Endothelial cell (in vitro differentiated cells): ENCODE measurements around the gene MSLN. TPM values are rescaled to one million over a fixed set of nuclear protein-coding genes. Genes with fewer than 3 reads are reported as not detected.

Experiments
- DNase-seq: peaks from one replicate; pipeline ENCODE4 v3.0.0; 2021; ENCODE audit warnings: low spot score
- H3K27ac Mint-ChIP-seq: one replicate; pipeline ENCODE4 v1.8.0; 2021; ENCODE audit warnings: mixed read lengths, inconsistent platforms; ENCODE audit not compliant: unreplicated experiment
- H3K27me3 Mint-ChIP-seq: one replicate; pipeline ENCODE4 v1.8.0; 2021; ENCODE audit warnings: mild to moderate bottlenecking, moderate library complexity, mixed read lengths, inconsistent platforms; ENCODE audit not compliant: unreplicated experiment
- H3K36me3 Mint-ChIP-seq: one replicate; pipeline ENCODE4 v1.8.0; 2021; ENCODE audit warnings: mild to moderate bottlenecking, low read depth, mixed read lengths, inconsistent platforms; ENCODE audit not compliant: unreplicated experiment
- H3K4me1 Mint-ChIP-seq: one replicate; pipeline ENCODE4 v1.8.0; 2021; ENCODE audit warnings: mild to moderate bottlenecking, mixed read lengths, inconsistent platforms; ENCODE audit not compliant: unreplicated experiment
- H3K4me3 Mint-ChIP-seq: one replicate; pipeline ENCODE4 v1.8.0; 2021; ENCODE audit warnings: mild to moderate bottlenecking, mixed read lengths, inconsistent platforms; ENCODE audit not compliant: unreplicated experiment
- H3K9me3 Mint-ChIP-seq: one replicate; pipeline ENCODE4 v1.8.0; 2021; ENCODE audit warnings: mixed read lengths, inconsistent platforms; ENCODE audit not compliant: unreplicated experiment
- CTCF ChIP-seq: fragments of 200-600 bp; sonication (generic); IDR thresholded peaks from one replicate; pipeline ENCODE4 v1.5.0; 2021; ENCODE audit warnings: antibody characterized with exemption; ENCODE audit not compliant: unreplicated experiment
- total RNA-seq: library from RNA; stranded (reverse); fragmentation: NEBNext Ultra II Directional; extraction: Animal tissue kit (Norgen Biotek cat#: 25700); gene quantifications from one replicate; pipeline ENCODE4 v1.2.1, GENCODE V29; 2021; ENCODE audit not compliant: unreplicated experiment

MSLN gene
- total RNA-seq, 1 donor from 2014 or later = 0.44 TPM

- Mint-ChIP-seq H3K9me3 (no peaks in the 10 kb centered on the region), H3K4me1 (no peaks in the 10 kb centered on the region), H3K27me3 (peaks cover 10% of the 10 kb centered on the region), H3K4me3 (no peak overlapping the region), H3K27ac (no peak overlapping the region), H3K36me3 (no peaks in the 10 kb centered on the region)
- no peak for TF ChIP-seq CTCF
- no peak for DNase-seq
Measured at GRCh38 chr16:777826-778225, 17.3 kb downstream of the MSLN start.

- H3K4me3 Mint-ChIP-seq = no peak overlapping the region
- H3K27ac Mint-ChIP-seq = no peak overlapping the region
- H3K27me3 Mint-ChIP-seq = peaks cover 12% of the 10 kb centered on the region
- no peak for TF ChIP-seq CTCF
- no peak for DNase-seq
- H3K9me3 Mint-ChIP-seq = no peaks in the 10 kb centered on the region
- no peaks in the 10 kb centered on the region for H3K36me3 Mint-ChIP-seq
- no peaks in the 10 kb centered on the region for H3K4me1 Mint-ChIP-seq
Measured at GRCh38 chr16:778447-778846, 17.9 kb downstream of the MSLN start.

GRCh38 chr16:778909-779527 is 18.5 kb downstream of the MSLN start:
- DNase-seq = no peak
- H3K27me3 Mint-ChIP-seq = peaks cover 8% of the 10 kb centered on the region
- no peaks in the 10 kb centered on the region for H3K4me1 Mint-ChIP-seq
- no peak overlapping the region for H3K4me3 Mint-ChIP-seq
- H3K36me3 Mint-ChIP-seq = no peaks in the 10 kb centered on the region
- no peak for TF ChIP-seq CTCF
- H3K9me3 Mint-ChIP-seq = no peaks in the 10 kb centered on the region
- no peak overlapping the region for H3K27ac Mint-ChIP-seq

GRCh38 chr16:779561-779960 is 19.0 kb downstream of the MSLN start:
- Mint-ChIP-seq H3K36me3 (no peaks in the 10 kb centered on the region), H3K4me3 (no peak overlapping the region), H3K4me1 (no peaks in the 10 kb centered on the region), H3K9me3 (no peaks in the 10 kb centered on the region), H3K27me3 (peaks cover 8% of the 10 kb centered on the region), H3K27ac (no peak overlapping the region)
- no peak for DNase-seq
- TF ChIP-seq CTCF = no peak

- no peak for TF ChIP-seq CTCF
- no peak overlapping the region for H3K27ac Mint-ChIP-seq
- H3K4me3 Mint-ChIP-seq = peak overlapping the region; percentile 37
- no peaks in the 10 kb centered on the region for H3K36me3 Mint-ChIP-seq
- H3K9me3 Mint-ChIP-seq = no peaks in the 10 kb centered on the region
- no peak for DNase-seq
- no peaks in the 10 kb centered on the region for H3K4me1 Mint-ChIP-seq
- peaks cover 10% of the 10 kb centered on the region for H3K27me3 Mint-ChIP-seq
Measured at GRCh38 chr16:780296-780695, 19.8 kb downstream of the MSLN start.
